GM12878 (cell line): ENCODE data around the gene DENND1C. TPM values are rescaled to one million over a fixed set of nuclear protein-coding genes. Genes with fewer than 3 reads are reported as not detected.

Source experiments
- CEBPB ChIP-seq, 2 experiments: fragments of 150-350 bp in 1 of 2; IDR thresholded peaks; 2 replicates each; pipeline ENCODE4 v1.6.1; 2012 to 2014; ENCODE audit warnings: low read depth in 2 of 2, low read length in 2 of 2, borderline replicate concordance in 1 of 2, inconsistent platforms in 1 of 2
- CHD1 ChIP-seq: IDR thresholded peaks from 2 replicates; pipeline ENCODE4 v1.6.1; 2012; ENCODE audit warnings: low read depth, low read length, improper control_type of control experiment
- JUND ChIP-seq: IDR thresholded peaks from 2 replicates; pipeline ENCODE4 v1.6.1; 2012; ENCODE audit warnings: low read depth, mild to moderate bottlenecking, low read length, improper control_type of control experiment, moderate library complexity
- PAX5 ChIP-seq: IDR thresholded peaks from 2 replicates; pipeline ENCODE4 v1.6.1; 2011; ENCODE audit warnings: low read depth, low read length, borderline replicate concordance
- USF2 ChIP-seq: IDR thresholded peaks from 2 replicates; pipeline ENCODE4 v1.6.1; 2011; ENCODE audit warnings: low read depth, low read length, improper control_type of control experiment, borderline replicate concordance
- polyA plus RNA-seq, 11 experiments: library from polyadenylated mRNA; depleted of rRNA in 4 of 11; unstranded in 6 of 11; stranded (reverse) in 5 of 11; fragments of >200 nt; fragmentation: Nextera tagmentation in 4 of 11; fragmentation: Illumina TruSeq in 1 of 11; extraction: Ambion mirVana in 4 of 11; extraction: Trizol in 1 of 11; gene quantifications; 1 replicate in 1 of 11; 2 replicates in 10 of 11; pipeline versions ENCODE4 v1.2.1 to v1.2.3, GENCODE V29; 2011 to 2016; ENCODE audit warnings: inconsistent platforms in 2 of 11, missing spikeins in 2 of 11, low read depth in 1 of 11
- total RNA-seq, 4 experiments: library from RNA; depleted of rRNA in 3 of 4; stranded (reverse); fragments of >200 nt in 3 of 4; fragmentation: Illumina TruSeq in 1 of 4; extraction: Trizol in 1 of 4; gene quantifications; 2 replicates each; pipeline versions ENCODE4 v1.2.1 to v1.2.3, GENCODE V29; 2013 to 2021
- TF ChIP-seq, protein P1 (sequence below): fragments of 150-350 bp; IDR thresholded peaks from 2 replicates; pipeline ENCODE4 v1.6.1; 2016; ENCODE audit warnings: low read depth, low read length
- TF ChIP-seq, protein P2 (sequence below): IDR thresholded peaks from 2 replicates; pipeline ENCODE4 v1.6.1; 2012; ENCODE audit warnings: improper control_type of control experiment, low read depth, low read length; ENCODE audit not compliant: insufficient replicate concordance

DENND1C gene
- total and polyA plus RNA-seq, 10 of the 15 experiments (the other 5 are each of a cell fraction or from before 2014, with no cell fraction given) = 2.4 to 54.3 (median 32.7) TPM

DNA sequence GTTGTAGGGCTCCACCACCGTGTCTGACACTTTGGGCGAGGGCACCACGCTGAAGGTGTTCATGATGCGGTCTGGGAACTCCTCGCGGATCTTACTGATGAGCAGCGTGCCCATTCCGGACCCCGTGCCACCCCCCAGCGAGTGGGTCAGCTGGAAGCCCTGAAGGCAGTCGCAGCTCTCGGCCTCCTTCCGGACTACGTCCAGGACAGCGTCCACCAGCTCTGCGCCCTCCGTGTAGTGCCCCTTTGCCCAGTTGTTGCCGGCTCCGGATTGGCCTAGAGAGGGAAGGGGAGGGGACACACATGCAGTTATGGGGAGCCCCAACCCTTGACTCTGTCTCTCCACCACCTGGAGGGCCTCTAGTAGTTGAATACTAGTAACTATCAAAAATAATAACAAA, 14.4 kb upstream of the DENND1C start (continued):
- TF ChIP-seq JUND (no peak), CHD1 (no peak), PAX5 (no peak), CEBPB (IDR thresholded peaks at IDR 0.05; ENCODE audit: borderline replicate concordance in 1 of 2, low read depth in 2 of 2, low read length in 2 of 2) (no peak), USF2 (no peak)
- TF ChIP-seq, protein P1, sequence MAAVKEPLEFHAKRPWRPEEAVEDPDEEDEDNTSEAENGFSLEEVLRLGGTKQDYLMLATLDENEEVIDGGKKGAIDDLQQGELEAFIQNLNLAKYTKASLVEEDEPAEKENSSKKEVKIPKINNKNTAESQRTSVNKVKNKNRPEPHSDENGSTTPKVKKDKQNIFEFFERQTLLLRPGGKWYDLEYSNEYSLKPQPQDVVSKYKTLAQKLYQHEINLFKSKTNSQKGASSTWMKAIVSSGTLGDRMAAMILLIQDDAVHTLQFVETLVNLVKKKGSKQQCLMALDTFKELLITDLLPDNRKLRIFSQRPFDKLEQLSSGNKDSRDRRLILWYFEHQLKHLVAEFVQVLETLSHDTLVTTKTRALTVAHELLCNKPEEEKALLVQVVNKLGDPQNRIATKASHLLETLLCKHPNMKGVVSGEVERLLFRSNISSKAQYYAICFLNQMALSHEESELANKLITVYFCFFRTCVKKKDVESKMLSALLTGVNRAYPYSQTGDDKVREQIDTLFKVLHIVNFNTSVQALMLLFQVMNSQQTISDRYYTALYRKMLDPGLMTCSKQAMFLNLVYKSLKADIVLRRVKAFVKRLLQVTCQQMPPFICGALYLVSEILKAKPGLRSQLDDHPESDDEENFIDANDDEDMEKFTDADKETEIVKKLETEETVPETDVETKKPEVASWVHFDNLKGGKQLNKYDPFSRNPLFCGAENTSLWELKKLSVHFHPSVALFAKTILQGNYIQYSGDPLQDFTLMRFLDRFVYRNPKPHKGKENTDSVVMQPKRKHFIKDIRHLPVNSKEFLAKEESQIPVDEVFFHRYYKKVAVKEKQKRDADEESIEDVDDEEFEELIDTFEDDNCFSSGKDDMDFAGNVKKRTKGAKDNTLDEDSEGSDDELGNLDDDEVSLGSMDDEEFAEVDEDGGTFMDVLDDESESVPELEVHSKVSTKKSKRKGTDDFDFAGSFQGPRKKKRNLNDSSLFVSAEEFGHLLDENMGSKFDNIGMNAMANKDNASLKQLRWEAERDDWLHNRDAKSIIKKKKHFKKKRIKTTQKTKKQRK = no peak
- TF ChIP-seq, protein P2, sequence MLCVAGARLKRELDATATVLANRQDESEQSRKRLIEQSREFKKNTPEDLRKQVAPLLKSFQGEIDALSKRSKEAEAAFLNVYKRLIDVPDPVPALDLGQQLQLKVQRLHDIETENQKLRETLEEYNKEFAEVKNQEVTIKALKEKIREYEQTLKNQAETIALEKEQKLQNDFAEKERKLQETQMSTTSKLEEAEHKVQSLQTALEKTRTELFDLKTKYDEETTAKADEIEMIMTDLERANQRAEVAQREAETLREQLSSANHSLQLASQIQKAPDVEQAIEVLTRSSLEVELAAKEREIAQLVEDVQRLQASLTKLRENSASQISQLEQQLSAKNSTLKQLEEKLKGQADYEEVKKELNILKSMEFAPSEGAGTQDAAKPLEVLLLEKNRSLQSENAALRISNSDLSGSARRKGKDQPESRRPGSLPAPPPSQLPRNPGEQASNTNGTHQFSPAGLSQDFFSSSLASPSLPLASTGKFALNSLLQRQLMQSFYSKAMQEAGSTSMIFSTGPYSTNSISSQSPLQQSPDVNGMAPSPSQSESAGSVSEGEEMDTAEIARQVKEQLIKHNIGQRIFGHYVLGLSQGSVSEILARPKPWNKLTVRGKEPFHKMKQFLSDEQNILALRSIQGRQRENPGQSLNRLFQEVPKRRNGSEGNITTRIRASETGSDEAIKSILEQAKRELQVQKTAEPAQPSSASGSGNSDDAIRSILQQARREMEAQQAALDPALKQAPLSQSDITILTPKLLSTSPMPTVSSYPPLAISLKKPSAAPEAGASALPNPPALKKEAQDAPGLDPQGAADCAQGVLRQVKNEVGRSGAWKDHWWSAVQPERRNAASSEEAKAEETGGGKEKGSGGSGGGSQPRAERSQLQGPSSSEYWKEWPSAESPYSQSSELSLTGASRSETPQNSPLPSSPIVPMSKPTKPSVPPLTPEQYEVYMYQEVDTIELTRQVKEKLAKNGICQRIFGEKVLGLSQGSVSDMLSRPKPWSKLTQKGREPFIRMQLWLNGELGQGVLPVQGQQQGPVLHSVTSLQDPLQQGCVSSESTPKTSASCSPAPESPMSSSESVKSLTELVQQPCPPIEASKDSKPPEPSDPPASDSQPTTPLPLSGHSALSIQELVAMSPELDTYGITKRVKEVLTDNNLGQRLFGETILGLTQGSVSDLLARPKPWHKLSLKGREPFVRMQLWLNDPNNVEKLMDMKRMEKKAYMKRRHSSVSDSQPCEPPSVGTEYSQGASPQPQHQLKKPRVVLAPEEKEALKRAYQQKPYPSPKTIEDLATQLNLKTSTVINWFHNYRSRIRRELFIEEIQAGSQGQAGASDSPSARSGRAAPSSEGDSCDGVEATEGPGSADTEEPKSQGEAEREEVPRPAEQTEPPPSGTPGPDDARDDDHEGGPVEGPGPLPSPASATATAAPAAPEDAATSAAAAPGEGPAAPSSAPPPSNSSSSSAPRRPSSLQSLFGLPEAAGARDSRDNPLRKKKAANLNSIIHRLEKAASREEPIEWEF = no peak
